ENCODE results near the gene LAMC3. TPM values are rescaled to one million over a fixed set of nuclear protein-coding genes. Genes with fewer than 3 reads are reported as not detected.

Gene LAMC3
- total and polyA plus RNA-seq, 8 donors: 0.61 to 9.6 (median 0.93) TPM; not detected in 1

DNA sequence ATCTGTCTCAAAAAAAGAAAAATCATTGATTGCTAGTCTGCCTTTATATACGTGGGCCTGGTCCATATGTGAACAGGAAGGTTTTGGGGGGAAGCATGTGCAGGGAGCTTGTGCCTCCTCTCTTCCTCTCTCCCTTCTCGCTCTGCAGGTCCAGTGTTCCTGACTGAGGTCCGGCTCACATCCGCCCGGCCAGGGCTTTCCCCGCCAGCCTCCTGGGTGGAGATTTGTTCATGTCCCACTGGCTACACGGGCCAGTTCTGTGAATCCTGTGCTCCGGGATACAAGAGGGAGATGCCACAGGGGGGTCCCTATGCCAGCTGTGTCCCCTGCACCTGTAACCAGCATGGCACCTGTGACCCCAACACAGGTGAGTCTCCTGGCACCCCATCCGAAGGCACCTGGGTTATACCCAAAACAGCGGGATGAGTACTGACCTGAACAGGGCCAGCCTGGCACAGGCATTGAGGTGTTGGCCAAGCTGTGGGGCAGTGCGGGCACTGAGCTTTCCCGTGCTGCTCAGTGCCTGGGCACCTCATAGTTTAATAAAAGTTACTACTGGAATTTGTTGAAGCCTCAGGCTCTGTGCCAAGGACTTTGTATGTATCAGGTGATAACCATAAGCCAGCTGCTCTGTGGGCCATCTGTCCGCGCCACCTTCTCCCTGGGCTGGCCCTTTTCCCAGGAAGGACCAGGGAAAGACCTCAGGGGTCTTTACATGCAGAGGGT is 48.0 kb downstream of the LAMC3 start:
- Histone ChIP-seq H3K4me1 (no peaks in the 10 kb centered on the region), H3K4me3 (no peak overlapping the region), H3K36me3 (no peaks in the 10 kb centered on the region), H3K27ac (no peak overlapping the region), H3K27me3 (peaks cover 0 to 34% (median 4%) of the 10 kb centered on the region in 3 donors), H3K9me3 (no peaks in the 10 kb centered on the region)
- WGBS, 5 donors: 70 to 89% (median 84%) methylated on average over 9 to 14 of the region's 14 CpGs
- intact Hi-C loops (cut with DNase I; ENCODE audit: low total_unique reads): loop anchor here (10.0 kb wide), 1 partner anchor 278 kb away; no protein-coding TSS in a partner anchor
- TF ChIP-seq, protein P1, sequence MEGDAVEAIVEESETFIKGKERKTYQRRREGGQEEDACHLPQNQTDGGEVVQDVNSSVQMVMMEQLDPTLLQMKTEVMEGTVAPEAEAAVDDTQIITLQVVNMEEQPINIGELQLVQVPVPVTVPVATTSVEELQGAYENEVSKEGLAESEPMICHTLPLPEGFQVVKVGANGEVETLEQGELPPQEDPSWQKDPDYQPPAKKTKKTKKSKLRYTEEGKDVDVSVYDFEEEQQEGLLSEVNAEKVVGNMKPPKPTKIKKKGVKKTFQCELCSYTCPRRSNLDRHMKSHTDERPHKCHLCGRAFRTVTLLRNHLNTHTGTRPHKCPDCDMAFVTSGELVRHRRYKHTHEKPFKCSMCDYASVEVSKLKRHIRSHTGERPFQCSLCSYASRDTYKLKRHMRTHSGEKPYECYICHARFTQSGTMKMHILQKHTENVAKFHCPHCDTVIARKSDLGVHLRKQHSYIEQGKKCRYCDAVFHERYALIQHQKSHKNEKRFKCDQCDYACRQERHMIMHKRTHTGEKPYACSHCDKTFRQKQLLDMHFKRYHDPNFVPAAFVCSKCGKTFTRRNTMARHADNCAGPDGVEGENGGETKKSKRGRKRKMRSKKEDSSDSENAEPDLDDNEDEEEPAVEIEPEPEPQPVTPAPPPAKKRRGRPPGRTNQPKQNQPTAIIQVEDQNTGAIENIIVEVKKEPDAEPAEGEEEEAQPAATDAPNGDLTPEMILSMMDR (IDR thresholded peaks at IDR 0.05): no peak
- TF ChIP-seq POLR2AphosphoS5 (IDR thresholded peaks at IDR 0.05) (no peak), EP300 (IDR thresholded peaks at IDR 0.05) (no peak), POLR2A (IDR thresholded peaks at IDR 0.05) (no peak)
- no peak for DNase-seq

DNA sequence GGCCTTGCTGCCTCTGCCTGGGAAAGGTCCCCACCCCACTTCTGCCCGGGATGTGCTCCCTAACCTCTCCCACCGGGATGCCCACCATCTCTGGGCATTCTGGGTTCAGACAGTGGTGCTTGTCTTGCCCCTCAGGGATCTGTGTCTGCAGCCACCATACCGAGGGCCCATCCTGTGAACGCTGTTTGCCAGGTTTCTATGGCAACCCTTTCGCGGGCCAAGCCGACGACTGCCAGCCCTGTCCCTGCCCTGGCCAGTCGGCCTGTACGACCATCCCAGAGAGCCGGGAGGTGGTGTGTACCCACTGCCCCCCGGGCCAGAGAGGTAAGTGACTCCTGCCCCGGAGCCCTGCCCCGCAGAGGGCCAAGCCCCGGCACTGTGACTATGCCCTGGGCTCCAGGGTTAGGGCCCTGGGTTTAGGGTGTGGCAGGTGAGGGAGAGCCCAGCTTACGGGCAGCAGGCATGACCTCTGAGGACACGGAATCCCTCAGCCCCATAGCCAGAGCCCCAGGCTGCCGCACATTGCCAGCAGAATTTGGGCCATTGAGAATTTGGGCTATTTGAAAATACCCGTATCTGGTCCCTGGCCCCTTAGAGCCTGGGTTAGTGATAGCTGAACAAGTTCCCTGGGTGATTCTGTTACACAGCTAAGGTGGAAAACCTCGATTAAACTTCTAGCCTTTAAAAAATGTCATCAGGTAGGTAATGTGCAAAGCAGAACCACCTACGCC is 52.1 kb downstream of the LAMC3 start:
- Histone ChIP-seq H3K4me1 (no peaks in the 10 kb centered on the region), H3K27ac (no peak overlapping the region), H3K27me3 (peaks cover 0 to 37% (median 0%) of the 10 kb centered on the region in 3 donors), H3K36me3 (no peaks in the 10 kb centered on the region), H3K4me3 (no peak overlapping the region), H3K9me3 (no peaks in the 10 kb centered on the region)
- intact Hi-C loops (cut with DNase I; ENCODE audit: low total_unique reads): no loop called here
- no peak for DNase-seq
- WGBS, 5 donors: 50 to 62% (median 55%) methylated on average over 15 to 21 of the region's 21 CpGs
- no peak for TF ChIP-seq EP300 (IDR thresholded peaks at IDR 0.05)
- TF ChIP-seq POLR2AphosphoS5 (IDR thresholded peaks at IDR 0.05): no peak
- no peak for TF ChIP-seq POLR2A (IDR thresholded peaks at IDR 0.05)
- TF ChIP-seq, protein P1 (IDR thresholded peaks at IDR 0.05): no peak

DNA sequence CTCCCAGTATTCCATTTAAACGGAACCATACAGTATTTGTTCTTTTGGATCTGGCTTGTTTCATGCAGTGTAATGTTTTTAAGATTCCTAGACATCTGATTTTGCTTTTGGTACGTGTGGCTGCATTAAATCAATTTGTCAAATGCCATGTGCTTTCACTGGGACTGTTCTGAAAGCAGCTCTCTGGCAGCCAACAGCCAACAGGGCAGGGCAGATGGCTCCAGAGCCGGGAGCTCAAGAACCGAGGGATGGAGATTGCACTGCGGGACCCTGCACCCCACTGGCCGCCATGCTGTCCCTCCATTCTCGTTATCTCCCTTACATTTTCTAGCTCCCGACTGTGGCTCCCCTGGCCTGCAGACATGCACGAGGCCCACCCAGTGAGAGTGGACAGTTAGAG is 54.0 kb downstream of the LAMC3 start:
- peaks cover 0 to 38% (median 0%) of the 10 kb centered on the region in 3 donors for H3K27me3 ChIP-seq
- DNase-seq: no peak
- no peak overlapping the region for H3K27ac ChIP-seq
- intact Hi-C loops (cut with DNase I; ENCODE audit: low total_unique reads): no loop called here
- no peaks in the 10 kb centered on the region for H3K4me1 ChIP-seq
- no peaks in the 10 kb centered on the region for H3K36me3 ChIP-seq
- H3K4me3 ChIP-seq: no peak overlapping the region
- no peaks in the 10 kb centered on the region for H3K9me3 ChIP-seq
- WGBS, 5 donors: 53 to 74% (median 67%) methylated on average over 9 of the region's 9 CpGs
- TF ChIP-seq EP300 (IDR thresholded peaks at IDR 0.05) (no peak), POLR2AphosphoS5 (IDR thresholded peaks at IDR 0.05) (no peak), POLR2A (IDR thresholded peaks at IDR 0.05) (no peak)
- TF ChIP-seq, protein P1 (IDR thresholded peaks at IDR 0.05): no peak

DNA sequence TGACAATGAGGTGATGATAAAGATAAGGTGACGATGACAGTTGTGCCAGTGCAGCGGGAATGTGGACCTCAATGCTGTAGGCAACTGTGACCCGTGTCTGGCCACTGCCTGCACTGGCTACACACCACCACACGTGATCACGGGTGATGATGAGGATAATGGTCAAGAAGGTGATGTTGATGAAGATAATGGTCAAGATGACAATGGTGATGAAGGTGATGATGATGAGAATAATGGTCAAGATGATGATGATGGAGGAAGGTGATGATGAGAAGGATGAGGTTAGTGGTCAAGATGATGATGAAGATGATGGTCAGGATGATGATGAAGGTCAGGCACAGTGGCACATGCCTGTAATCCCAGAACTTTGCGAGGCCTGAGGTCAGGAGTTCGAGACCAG is 56.6 kb downstream of the LAMC3 start:
- H3K4me1 ChIP-seq: no peaks in the 10 kb centered on the region
- no peaks in the 10 kb centered on the region for H3K9me3 ChIP-seq
- DNase-seq: no peak
- no peak overlapping the region for H3K27ac ChIP-seq
- intact Hi-C loops (cut with DNase I; ENCODE audit: low total_unique reads): no loop called here
- no peak overlapping the region for H3K4me3 ChIP-seq
- 84 to 96% (median 92%) methylated on average over 7 of the region's 7 CpGs for WGBS, 5 donors
- peaks cover 0 to 57% (median 0%) of the 10 kb centered on the region in 3 donors for H3K27me3 ChIP-seq
- TF ChIP-seq, protein P1 (IDR thresholded peaks at IDR 0.05): no peak
- H3K36me3 ChIP-seq: no peaks in the 10 kb centered on the region

Measured in stomach (tissue), 9 donors.